IPS-15b (cell line): ENCODE results near the gene RSPH6A.
A peak's percentile ranks its signal among the peaks of the same experiment; 100 is the strongest.

Experiments
- H3K27me3 ChIP-seq: one replicate; pipeline ENCODE4 v1.6.1; 2013; ENCODE audit warnings: low read length; ENCODE audit not compliant: control insufficient read depth, insufficient read depth
- H3K36me3 ChIP-seq: one replicate; pipeline ENCODE4 v1.6.1; 2013; ENCODE audit warnings: low read length; ENCODE audit not compliant: control insufficient read depth, insufficient read depth
- H3K4me1 ChIP-seq: one replicate; pipeline ENCODE4 v1.6.1; 2013; ENCODE audit warnings: mild to moderate bottlenecking, low read length; ENCODE audit not compliant: control insufficient read depth, insufficient read depth
- H3K4me3 ChIP-seq: one replicate; pipeline ENCODE4 v1.5.1; 2013; ENCODE audit warnings: low read depth, low read length
- H3K9ac ChIP-seq: one replicate; pipeline ENCODE4 v1.6.1; 2013; ENCODE audit warnings: low read depth, mild to moderate bottlenecking, low read length
- H3K9me3 ChIP-seq: one replicate; pipeline ENCODE4 v1.6.1; 2013; ENCODE audit warnings: mild to moderate bottlenecking, low read length; ENCODE audit not compliant: control insufficient read depth, insufficient read depth

Gene RSPH6A

GRCh38 chr19:45793178-45793564 is 21.9 kb downstream of the RSPH6A start:
- Histone ChIP-seq H3K36me3 (peaks cover 4% of the 10 kb centered on the region), H3K9me3 (no peaks in the 10 kb centered on the region), H3K27me3 (no peaks in the 10 kb centered on the region), H3K9ac (no peak overlapping the region), H3K4me3 (no peak overlapping the region), H3K4me1 (peaks cover 4% of the 10 kb centered on the region)

GRCh38 chr19:45792470-45793177 is 22.5 kb downstream of the RSPH6A start, which contains the start of gene DMWD:
Gene DMWD (minus strand): TSS chr19:45792845. CDS start chr19:45792756, 89 bp downstream.
- peaks cover 7% of the 10 kb centered on the region for H3K36me3 ChIP-seq
- no peaks in the 10 kb centered on the region for H3K27me3 ChIP-seq
- H3K9ac ChIP-seq, result peak within 1 kb of the TSS; percentile 60
- peaks cover 4% of the 10 kb centered on the region for H3K4me1 ChIP-seq
- H3K4me3 ChIP-seq, result peak within 1 kb of the TSS; percentile 90
- no peaks in the 10 kb centered on the region for H3K9me3 ChIP-seq

GRCh38 chr19:45791744-45792469 is 23.2 kb downstream of the RSPH6A start:
- Histone ChIP-seq H3K36me3 (peaks cover 12% of the 10 kb centered on the region), H3K27me3 (no peaks in the 10 kb centered on the region), H3K4me3 (peak overlapping the region; percentile 90), H3K9me3 (no peaks in the 10 kb centered on the region), H3K4me1 (peaks cover 4% of the 10 kb centered on the region), H3K9ac (peak overlapping the region; percentile 54)

GRCh38 chr19:45790942-45791341 is 24.2 kb downstream of the RSPH6A start:
- Histone ChIP-seq H3K9ac (no peak overlapping the region), H3K9me3 (no peaks in the 10 kb centered on the region), H3K36me3 (peaks cover 19% of the 10 kb centered on the region), H3K27me3 (no peaks in the 10 kb centered on the region), H3K4me1 (peaks cover 4% of the 10 kb centered on the region), H3K4me3 (no peak overlapping the region)

GRCh38 chr19:45789035-45789786 is 25.9 kb downstream of the RSPH6A start:
- H3K9ac ChIP-seq, result no peak overlapping the region
- H3K4me1 ChIP-seq, result peaks cover 4% of the 10 kb centered on the region
- no peak overlapping the region for H3K4me3 ChIP-seq
- H3K9me3 ChIP-seq, result no peaks in the 10 kb centered on the region
- H3K27me3 ChIP-seq, result no peaks in the 10 kb centered on the region
- H3K36me3 ChIP-seq, result peaks cover 26% of the 10 kb centered on the region

- Histone ChIP-seq H3K9me3 (no peaks in the 10 kb centered on the region), H3K4me1 (no peaks in the 10 kb centered on the region), H3K9ac (no peak overlapping the region), H3K36me3 (peaks cover 26% of the 10 kb centered on the region), H3K4me3 (no peak overlapping the region), H3K27me3 (no peaks in the 10 kb centered on the region)
Observed at GRCh38 chr19:45786533-45786894, 28.6 kb downstream of the RSPH6A start.

GRCh38 chr19:45785781-45786532 is 29.2 kb downstream of the RSPH6A start:
- no peaks in the 10 kb centered on the region for H3K4me1 ChIP-seq
- no peaks in the 10 kb centered on the region for H3K9me3 ChIP-seq
- no peak overlapping the region for H3K4me3 ChIP-seq
- peaks cover 26% of the 10 kb centered on the region for H3K36me3 ChIP-seq
- H3K27me3 ChIP-seq, result peaks cover 2% of the 10 kb centered on the region
- H3K9ac ChIP-seq, result no peak overlapping the region

GRCh38 chr19:45785097-45785496 is 30.0 kb downstream of the RSPH6A start:
- no peak overlapping the region for H3K4me3 ChIP-seq
- peaks cover 6% of the 10 kb centered on the region for H3K27me3 ChIP-seq
- H3K36me3 ChIP-seq, result peaks cover 26% of the 10 kb centered on the region
- no peak overlapping the region for H3K9ac ChIP-seq
- H3K9me3 ChIP-seq, result no peaks in the 10 kb centered on the region
- peaks cover 3% of the 10 kb centered on the region for H3K4me1 ChIP-seq

GRCh38 chr19:45784096-45784495 is 31.0 kb downstream of the RSPH6A start:
- no peak overlapping the region for H3K9ac ChIP-seq
- peaks cover 8% of the 10 kb centered on the region for H3K4me1 ChIP-seq
- peaks cover 9% of the 10 kb centered on the region for H3K27me3 ChIP-seq
- no peaks in the 10 kb centered on the region for H3K9me3 ChIP-seq
- no peak overlapping the region for H3K4me3 ChIP-seq
- peaks cover 26% of the 10 kb centered on the region for H3K36me3 ChIP-seq

GRCh38 chr19:45782820-45783785 is 32.0 kb downstream of the RSPH6A start:
- no peak overlapping the region for H3K9ac ChIP-seq
- H3K4me3 ChIP-seq, result no peak overlapping the region
- peaks cover 8% of the 10 kb centered on the region for H3K4me1 ChIP-seq
- peaks cover 21% of the 10 kb centered on the region for H3K36me3 ChIP-seq
- H3K9me3 ChIP-seq, result no peaks in the 10 kb centered on the region
- H3K27me3 ChIP-seq, result peaks cover 9% of the 10 kb centered on the region
